Measurements from ENCODE around the gene TRIM59.
"Not testable (repeated sequence)": the region's sequence is repeated elsewhere in the genome, so short reads cannot be mapped to it uniquely, and the experiment has no call there.

Gene TRIM59

DNA sequence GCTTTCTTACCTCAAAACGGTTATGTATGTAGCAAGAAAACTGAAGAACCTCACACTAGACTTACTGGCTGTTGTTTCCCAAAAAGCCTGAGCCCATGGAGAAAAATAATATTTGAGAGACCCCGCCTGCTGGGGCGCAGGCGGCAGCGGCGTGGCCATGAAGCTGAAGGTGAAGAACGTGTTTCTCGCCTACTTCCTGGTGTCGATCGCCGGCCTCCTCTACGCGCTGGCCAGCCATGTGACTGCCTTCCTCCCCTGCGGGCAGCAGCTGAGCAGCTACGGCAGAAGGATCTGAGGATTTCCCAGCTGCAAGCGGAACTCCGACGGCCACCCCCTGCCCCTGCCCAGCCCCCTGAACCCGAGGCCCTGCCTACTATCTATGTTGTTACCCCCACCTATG, 2.7 kb upstream of the TRIM59 start:
- not testable (repeated sequence) for DNase-seq

DNA sequence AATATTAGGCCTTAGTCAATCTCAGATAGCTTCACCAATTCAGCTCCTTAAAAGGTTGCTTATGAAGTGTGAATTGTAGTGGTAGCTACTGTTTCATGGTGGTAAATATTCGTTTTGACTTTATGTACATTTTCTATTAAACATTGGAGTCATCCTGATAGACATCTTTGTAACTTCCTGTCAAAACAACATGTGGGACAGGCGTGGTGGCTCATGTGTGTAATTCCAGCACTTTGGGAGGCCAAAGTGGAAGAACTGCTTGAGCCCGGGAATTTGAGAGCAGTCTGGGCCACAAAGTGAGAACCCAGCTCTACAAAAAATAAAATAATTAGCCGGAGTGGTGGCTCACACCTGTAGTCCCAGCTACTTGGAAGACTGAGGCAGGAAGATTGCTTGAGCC, 2.0 kb upstream of the TRIM59 start:
- DNase-seq, result peak; percentile 21

DNA sequence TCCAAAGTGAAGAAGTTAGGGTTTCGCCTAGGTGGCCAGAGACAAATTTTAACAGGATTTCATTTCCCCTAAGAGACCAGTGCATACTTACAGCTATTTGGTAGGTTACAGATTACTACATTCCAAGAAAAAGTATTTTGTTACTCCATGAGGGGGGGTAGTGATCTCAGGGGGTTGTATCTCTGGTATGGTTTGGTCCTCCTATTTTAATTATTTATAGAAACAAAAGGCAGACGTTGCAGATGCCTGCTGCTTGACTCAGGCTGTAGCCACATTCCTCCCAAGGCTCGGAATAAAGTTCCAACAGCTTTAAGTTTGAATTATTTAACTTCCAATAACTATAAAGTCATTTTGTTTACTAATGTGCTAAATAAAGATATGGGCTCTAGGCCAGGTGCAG, 1.3 kb upstream of the TRIM59 start:
- no peak for DNase-seq

DNA sequence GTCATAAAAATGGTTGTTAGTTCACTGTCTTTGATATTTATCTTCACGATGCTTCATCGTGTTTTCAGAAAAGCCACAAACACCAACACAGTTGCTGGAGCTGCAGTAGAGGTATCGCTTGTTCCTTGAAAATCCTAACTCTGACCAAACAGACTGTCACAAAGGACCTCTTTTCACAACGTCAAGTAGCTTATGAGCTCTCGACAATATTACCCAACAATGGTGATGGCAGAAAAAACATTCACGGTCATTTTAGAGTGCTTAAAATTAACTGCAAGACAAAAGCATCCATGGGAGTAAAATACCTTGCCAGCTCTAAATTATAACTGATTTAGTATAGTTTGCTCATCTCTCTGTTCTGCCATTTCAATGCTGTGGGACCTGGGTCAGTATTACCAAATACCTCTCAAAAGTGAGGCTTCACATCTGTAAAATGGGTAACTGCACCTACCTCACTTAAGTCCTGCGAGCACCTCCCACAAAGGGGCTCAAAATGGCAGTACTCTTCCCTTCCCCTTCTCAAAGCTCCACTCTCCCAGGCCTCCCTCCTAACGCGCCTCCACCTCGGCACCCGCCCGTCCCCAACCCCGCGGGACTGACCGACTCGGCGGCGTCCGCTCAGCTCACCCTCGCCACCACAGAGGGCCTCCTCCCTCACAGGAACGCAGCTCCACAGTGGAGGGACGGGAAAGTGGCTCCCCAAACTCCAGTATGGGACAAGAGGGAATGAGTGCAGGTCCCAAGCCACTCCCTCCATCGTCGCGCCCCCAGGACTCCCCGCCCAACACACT, 546 bp downstream of the TRIM59 start:
- DNase-seq, result peak; percentile 81

DNA sequence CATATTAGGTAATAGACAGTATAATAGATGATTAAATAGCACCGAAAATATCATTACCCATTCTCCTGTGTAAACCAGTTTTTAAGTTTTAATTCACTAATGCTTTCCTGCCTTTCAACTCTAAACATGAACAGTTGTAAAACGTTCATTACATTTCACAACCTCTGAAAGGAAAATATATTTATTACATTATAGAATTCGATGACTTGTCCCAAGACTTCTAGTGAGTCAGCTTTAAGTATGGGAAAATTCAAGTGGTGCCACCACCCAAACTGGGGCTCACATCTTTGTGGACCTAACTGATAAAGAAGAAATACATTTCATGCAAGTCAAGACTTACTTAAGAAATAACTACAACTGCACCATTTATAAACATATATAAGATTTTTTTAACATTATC, 2.0 kb downstream of the TRIM59 start:
- peak; percentile 70 for DNase-seq

DNA sequence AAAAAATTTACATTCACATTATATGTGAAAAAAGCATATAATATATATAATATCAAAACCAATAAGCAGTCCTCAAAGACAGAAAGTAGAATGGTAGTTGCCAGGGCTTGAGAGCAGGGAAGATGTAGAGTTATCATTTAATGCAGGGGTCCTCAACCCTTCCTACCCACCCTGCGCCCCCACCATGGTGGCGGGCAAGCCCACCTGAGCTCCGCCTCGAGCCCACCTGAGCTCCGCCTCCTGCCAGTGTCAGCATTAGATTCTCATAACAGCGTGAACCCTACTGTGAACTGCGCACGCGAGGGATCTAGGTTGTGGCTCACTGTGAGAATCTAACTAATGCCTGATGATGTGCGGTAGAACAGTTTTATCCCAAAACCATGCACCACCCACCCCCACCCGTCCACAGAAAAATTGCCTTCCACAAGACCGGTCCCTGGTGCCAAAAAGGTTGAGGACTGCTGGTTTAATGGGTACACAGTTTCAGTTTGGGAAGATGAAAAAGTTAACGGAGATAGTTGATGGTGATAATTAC, 3.0 kb downstream of the TRIM59 start:
- no peak for DNase-seq

DNA sequence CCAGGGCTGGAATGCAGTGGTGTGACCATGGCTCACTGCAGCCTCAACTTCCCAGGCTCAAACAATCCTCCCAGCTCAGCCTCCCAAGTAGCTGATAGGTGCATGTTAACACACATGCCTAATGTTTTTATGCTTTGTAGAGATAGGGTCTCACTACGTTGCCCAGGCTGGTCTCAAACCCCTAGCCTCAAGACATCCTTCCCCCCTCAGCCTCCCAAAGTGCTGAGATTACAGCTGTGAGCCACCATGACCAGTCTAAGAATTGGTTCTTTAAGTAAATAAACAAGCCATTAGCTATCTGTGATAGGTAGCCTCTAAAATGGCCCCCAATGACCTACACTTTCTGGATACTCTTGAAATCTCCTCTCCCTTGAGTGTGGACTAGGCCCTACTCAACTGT, 3.7 kb downstream of the TRIM59 start:
- no peak for DNase-seq

DNA sequence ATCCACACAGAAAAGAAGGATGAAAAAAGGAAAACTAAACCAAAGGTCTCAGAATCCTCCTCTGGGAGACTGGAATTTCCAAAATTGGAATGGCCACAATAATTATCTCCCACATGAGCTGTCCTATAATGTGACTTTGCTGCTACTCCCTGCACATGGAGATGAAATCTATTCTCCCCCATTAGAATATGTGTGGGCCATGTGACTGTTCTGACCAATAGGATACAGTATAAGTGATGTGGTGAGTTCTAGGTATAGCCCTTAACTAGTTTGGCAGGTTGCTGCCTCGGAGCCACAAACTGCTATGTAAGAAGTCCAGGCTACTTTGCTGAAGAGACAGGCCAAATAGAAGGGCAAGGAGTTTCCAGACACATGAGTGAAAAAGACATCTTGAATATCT, 5.2 kb downstream of the TRIM59 start:
- peak; percentile 59 for DNase-seq

DNA sequence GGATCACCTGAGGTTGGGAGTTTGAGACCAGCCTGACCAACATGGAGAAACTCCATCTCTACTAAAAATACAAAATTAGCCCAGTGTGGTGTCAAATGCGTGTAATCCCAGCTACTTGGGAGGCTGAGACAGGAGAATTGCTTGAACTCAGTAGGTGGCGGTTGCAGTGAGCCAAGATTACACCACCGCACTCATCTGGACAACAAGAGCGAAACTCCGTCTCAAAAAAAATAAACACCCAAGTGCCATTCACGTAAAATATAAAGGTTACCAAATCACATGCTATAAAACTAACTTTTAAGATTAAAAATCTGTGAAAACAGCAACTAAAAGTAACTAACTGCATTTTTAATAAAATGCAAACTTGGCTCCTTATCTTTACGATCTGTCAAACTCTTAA, 8.9 kb downstream of the TRIM59 start:
- DNase-seq, result no peak

DNA sequence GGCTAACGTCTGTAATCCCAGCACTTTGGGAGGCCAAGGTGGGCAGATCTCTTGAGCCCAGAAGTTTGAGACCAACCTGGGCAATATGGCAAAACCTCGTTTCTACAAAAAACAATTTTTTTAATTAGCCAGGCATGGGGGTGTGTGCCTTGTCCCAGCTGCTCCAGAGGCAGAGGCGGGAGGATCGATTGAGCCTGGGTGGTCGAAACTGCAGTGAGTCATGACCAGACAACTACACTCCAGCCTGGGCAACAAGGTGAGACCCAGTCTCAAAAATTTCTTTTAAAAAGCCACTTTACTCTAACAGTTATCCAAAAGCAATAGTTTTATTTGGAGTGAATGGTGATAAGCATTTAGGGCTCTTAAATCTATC, 12.5 kb downstream of the TRIM59 start:
- no peak for DNase-seq

DNA sequence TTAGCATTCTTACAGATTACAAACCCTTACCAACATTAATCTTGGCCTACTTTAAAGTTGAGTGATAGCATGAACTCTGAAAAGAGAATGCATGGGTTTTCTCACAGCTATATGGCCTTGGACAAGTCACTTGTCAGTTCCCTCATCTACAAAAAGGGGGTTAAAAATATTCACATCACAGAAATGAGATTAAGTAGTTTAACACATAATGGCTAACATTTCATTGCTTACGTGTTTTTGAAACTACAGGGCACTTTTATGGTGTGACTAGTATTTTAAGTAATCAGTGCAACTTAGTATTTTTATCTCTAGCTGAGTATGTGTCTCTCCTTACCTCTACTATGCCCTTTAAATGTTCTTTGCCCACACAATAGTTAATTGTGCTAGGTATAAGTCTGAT, 13.8 kb downstream of the TRIM59 start:
- DNase-seq, result no peak

DNA sequence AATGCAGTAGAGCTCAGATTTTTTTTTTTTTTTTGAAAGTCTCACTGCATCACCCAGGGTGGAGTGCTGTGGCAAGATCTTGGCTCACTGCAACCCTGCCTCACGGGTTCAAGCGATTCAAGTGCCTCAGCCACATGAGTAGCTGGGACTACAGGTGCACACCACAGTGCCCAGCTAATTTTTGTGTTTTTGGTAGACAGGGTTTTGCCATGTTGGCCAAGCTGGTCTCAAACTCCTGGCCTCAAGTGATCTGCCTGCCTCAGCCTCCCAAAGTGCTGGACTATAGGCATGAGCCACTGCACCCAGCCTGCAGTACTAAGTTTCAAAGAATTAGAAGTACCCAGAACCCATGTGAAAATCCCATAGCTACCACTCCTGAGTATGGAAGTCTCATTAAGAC, 14.5 kb downstream of the TRIM59 start:
- no peak for DNase-seq

DNA sequence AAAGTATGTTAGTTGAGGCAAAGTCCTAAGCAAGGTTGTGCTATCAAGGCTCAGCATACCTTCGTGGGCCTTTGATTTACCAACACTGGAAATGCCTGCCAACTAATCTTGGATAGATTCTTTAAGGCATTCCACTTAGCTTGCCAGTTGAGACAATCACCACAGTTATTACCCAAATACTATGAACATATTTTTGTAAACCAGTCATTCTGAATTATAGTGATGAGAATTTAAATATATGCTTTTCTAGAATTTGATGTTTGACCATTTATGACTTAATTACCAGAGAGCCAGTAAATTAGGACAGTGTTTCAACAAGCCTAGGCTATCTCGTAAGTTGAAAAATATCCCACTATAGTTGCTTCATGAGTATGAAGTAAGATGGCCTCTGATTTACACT, 15.5 kb downstream of the TRIM59 start:
- DNase-seq, result no peak

DNA sequence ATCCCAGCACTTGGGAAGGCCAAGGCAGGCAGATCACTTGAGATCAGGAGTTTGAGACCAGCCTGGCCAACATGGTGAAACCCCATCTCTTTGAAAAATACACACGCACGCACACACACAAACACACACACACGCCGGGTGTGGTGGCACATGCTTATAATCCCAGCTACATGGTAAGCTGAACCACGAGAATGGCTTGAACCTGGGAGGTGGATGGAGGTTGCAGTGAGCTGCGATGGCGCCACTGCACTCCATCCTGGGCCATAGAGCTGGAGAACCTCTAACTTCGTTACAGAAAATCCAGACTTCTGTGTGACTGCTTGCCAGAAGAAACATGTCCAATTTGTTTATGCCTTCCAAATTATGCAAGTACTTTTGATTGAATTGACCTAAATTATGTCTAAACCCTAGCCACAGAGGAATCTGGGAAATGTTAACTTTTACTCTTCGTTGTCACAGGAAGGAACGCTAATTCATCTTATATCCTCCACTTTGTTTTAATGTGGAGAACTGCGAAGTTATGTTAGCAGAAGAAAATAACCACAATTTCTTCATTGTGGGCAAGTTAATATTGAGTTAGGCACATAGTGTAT, 21.7 kb downstream of the TRIM59 start:
- DNase-seq, result no peak

DNA sequence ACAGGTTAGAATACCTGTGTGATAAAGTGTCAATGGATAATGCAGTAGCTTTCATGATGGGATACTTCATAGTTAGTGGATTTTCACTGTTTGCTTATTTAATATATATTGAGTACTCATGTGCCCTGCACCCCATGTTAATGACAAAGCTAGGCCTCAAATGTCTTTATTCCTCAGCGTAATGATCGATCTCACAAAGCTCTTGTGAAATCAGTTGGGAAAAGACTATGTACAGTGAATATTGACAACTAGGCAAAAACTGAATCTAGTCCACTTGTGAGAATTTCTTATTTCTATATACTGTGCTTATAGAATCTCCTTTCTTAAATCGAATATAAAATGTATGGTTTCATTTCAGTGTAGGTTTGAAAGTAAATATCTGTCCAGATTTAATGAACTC, 32.3 kb downstream of the TRIM59 start:
- no peak for DNase-seq

DNA sequence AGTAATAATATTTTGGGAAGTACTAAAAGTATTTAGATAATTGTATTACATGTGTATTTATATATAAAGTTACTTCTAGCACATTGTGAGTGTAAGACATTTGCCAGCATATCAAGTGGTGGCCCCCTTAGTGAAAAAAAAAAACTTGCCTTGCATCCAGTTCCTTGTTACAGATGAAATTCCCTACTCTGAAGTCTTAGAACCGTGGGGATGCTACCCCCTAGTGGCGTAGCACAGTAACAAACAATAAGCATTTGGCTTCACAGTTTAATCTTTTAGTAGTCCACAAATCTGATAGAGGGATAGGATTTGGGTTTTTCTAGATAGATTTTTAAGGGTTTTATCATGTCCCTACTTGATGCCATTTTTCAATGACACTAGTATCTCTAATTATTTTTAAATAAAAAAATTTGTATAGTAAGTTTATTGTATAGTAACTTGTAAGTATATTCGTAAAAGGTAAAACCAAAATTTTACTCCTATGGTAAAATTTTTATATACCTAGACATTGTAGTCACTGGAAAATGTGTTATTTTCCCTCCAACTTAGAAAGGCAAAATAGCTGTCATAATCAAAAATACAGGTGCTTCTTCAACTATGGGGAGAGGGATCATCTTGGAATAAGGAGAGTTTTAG, 35.9 kb downstream of the TRIM59 start:
- DNase-seq, result peak; percentile 89

DNA sequence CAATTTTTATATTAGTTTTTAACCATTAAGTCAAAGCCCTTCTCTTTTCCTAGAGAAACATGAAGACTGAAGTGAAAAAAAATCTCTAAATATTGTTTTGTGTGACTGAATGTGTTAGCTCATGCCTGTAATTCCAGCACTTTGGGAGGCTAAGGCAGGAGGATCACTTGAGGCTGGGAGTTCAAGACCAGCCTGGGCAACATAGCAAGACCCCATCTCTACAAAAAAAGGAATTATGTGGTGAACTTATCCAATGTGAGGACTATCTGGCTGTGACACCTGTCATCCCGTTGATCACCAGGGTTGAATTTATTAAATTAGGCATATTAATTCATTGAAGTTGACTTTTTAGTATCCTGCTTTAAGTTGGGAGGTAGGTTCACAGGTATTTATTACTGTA, 37.1 kb downstream of the TRIM59 start:
- no peak for DNase-seq

DNA sequence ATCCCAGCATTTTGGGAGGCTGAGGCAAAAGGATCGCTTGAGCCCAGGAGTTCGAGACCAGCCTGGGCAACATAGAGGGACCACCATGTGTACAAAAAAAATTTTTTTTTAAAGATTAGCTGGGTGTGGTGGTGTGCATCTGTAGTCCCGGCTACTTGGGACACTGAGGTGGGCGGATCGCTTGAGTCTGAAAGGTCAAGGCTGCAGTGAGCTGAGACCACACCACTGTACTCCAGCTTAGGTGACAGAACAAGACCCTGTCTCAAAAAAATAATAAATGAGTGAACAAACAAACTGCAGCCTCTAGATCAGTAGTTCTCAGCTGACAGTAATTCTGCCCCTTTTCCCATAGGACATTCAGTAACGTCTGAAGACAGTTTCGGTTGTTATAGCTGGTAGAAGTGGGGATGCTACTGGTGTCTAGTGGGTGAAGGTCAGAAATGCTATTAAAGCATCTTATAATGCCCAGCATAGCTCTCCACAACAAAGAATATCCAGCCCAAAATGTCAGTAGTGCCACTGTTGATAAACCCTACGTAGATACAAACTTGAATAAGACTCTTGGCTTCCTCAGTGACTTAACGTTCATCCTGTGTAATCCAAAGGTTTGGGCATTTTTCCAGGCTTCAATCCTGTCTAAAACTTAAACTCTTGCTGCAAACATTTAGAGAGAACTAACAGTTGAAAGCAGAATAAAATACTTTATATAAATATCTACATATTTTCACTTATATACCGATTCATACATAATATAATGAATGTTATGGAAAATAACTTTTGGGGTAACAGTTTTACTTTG, 39.6 kb downstream of the TRIM59 start:
- DNase-seq, result no peak

DNA sequence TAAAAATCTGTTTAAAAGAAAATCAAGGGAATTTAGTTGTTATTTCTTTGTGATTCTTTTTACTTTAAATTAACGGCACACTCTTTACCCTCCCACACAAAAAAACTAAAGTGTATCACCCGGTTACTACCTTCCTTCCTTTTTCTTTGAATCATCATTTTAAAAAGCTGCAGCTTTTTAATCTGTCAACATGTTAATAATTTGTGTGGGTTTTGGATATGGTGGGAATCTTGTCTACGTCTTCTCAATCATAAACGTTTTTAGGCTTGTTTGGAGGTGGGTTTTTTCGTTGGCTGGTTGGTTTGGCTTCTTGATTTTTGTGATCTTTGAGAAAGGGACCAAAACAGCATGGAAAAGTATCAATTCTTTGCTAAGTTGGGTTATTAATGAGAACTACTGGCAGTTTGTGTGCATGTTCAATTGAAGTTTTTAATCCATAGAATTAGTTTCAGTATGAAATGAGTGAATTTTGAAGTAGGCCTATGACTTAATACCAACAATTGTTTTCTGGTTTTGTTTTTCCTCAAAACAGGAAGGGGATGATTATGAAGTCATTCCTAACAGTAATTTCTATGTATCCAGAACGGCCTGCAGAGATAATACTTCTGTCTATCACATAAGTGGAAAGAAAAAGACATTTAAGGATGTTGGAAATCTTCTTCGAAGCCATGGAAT, 45.7 kb downstream of the TRIM59 start:
- DNase-seq, result no peak

DNA sequence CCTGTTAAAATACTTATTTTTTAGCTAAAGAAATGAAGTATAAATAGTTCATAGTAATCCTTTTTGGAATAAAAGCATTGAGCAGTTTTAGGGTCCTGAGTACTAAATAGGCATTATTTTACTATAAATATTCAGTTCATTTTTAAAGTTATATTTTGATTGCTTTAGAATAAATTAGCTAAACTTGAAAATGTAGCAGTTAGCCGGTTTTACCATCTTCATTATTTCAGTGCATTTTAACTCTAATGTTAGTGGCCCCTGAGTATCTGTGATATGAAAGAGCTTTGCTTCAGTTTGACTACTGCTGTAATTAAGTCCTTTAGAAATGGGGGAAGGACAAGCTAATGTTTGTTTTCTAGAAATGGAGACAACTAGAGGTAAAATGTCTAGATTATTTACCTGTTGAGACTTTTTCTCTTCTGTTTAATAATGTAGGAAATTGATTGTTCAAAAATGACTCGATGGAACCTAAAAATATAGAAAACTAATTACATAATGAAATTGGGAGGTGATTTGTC, 46.5 kb downstream of the TRIM59 start:
- DNase-seq, result no peak

DNA sequence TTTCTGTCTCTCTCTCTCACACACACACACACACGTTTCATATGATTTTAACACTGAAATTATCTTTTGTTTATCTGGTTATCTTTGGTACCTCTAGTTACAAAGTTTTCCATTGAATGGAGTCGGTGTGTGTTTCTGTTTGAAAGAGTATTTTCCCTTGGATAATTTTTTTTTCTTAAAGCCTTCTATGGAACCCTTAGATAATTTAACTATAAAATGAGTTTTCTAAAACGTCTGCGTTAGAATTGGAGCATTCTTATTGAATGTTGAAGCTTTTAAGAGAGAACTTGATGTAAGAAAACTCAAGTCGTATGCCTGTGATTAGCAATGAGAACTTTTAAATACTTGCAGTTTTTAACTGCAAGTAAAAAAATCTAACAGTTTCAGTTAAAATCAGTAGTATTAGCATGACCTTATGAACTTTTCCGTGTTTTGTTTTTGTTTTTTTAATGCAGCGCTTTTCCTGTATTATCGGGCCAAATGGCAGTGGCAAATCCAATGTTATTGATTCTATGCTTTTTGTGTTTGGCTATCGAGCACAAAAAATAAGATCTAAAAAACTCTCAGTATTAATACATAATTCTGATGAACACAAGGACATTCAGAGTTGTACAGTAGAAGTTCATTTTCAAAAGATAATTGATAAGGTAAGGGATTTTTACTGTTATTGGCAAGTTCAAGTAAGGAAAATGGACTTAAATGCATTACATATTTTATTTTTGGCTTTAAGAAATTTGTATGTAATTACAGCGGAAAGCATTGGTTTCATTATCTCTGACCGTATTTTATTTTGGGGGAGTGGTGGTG, 47.2 kb downstream of the TRIM59 start:
- no peak for DNase-seq

All from hematopoietic multipotent progenitor cell treated with erythropoietin and hydrocortisone succinate and interleukin-3 and kit ligand, for 6 days (in vitro differentiated cells).